Activated CD8-positive, alpha-beta memory T cell treated with anti-CD3 and anti-CD28 coated beads, Interleukin-2, amount 50 U/mL, for 1 hour (primary cell): ENCODE results near the gene ANKMY1.
"Not testable (repeated sequence)": the region's sequence is repeated elsewhere in the genome, so short reads cannot be mapped to it uniquely, and the experiment has no call there.

Experiments
- DNase-seq: peaks from one replicate; pipeline ENCODE4 v3.0.0-alpha.2; 2020; ENCODE audit errors: extremely low read depth

ANKMY1 gene

GRCh38 chr2:240505910-240506309, 51.9 kb downstream of the ANKMY1 start:
- no peak for DNase-seq

DNA sequence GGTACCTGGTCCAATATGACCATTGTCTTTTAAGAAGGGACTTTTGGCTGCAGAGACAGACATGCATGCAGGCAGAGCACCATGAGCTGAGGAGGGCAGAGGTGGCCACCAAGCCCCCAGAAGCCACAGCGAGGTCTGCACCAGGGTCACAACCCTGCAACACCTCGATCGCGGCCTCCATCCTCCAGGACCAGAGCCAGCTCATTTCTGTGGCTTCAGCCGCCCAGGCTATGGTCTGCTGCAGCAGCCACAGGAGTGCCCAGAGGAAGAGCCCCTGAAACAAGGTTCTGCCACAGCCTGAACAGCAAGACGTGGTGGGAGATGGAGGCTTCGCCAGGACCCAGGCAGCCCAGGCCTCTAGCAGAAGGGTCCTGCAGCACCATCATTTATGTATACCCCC, 53.9 kb downstream of the ANKMY1 start:
- no peak for DNase-seq

DNA sequence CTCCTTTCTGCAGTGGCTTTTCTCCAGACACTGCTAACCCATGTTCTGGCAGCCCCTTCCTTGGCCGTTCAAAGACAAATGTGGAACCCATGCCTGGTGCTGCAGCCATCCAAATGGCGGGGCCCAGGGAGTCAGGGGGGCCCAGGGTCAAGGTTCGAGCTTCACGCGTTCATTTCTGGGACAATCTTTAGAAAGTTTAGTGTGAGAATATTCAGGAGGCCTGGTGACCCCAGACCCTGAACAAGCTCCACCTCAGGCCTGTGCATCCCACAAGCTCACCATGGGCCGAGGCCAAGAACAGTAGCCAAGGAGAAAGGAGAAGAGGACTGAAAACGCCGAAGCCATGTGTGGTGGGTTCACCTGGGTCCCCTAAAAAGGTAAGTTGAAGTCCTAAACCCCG, 54.4 kb downstream of the ANKMY1 start:
- DNase-seq = no peak

- no peak for DNase-seq
These were observed 55.2 kb downstream of the ANKMY1 start for GRCh38 chr2:240502430-240503121.

DNA sequence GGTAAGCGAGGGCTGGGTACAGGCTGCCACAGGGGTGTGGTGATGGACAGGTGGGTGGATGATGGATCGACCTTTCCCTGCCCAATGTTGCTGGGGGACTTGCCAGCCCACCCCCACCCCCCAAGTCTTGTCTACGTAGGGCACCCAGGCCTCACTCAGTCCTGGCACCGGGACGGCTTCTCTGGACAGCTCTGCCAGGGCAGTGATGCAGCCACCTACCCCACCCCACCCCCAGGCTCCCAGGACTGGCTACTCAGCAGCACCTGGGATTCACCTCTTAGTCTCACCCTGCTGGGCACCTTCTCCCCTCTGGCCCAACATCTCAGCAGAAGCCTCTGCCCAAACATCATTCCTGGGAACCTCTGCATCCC, 55.7 kb downstream of the ANKMY1 start:
- no peak for DNase-seq

- DNase-seq = no peak
These were observed 56.2 kb downstream of the ANKMY1 start for GRCh38 chr2:240501531-240501991.

DNA sequence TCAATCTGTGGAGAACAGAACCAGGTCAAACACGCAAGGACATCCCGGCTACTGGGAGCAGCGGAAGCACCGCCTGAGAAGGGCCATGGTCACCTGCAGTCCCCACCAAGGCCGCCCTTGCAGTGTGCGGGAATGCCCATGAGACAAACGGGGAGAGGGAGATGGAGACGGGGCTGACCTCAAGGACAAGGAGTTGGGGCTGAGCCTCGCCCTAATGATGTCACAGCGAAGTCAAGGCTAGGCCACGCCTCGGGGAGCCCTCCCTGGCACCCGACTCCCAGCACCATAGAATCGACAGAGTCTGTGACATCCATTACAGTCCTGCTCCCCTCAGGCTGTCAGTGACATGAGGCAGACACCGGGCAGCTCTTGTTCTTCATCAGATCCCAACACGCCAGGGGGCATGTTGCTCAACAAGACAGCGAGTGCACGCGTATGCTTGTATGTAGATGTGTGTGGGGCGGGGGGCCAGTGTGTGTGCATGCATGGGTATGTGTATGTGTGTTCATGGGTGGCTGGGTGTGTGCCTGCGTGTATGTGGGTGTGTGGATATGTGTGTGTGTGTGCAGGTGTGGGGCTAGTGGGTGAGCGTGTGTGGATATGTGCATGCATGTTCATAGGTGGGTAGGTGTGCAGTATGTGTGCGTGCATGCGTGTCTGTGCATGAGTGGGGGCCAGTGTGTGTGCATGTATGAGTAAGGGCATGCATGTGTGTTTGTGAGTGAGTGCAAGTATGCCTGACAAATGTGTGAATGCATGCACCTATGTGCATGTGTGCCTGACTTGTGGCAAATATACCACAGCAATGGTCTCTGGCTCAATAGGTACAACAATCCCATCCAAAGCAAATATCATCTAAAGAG, 57.0 kb downstream of the ANKMY1 start:
- DNase-seq = no peak

DNA sequence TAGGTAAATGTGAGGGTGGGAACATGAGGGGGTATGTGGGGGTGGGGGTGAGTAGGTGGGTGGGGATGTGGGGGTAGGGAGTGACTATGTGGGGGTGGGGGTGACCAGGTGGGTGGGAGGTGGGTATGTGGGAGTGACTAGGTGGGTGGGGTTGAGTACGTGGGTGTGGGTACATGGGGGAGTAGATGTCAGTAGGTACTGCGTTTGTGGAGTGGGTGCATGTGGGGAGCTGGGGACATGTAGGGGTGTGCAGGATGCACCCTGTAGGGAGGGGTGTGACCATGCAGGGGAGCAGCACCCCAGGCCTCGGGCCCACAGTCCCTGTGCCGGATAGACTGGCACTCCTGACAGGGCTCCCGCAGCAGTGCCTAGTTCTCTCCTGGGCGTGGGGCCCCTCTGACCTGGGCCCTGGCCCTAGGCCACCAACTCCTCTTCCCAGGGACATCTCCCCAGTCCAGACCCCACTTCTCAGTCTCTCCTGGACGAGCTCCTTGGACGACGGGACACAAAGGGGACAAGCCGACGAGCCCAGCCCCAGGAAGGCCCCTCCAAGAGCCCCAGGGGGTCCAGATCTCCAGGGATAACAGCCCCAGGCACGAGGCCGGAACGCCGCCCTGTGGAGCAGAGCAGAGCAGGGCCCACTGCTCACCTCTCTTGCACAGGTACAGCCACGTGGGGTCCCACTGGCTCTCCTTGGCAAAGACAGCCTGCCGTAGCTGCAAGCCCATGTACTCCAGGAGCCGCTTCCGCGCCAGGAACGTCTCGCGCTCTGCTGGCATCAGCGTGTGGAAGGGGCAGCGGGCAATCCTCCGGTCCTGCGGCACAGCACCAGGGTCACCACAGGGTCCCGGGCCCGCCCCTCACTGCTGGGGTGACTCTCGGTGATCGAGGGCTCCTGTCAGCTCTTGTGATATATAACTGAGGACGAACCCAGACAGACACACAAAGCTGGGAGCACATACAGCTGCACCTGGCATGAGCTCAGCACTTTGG, 58.2 kb downstream of the ANKMY1 start:
- DNase-seq = no peak

GRCh38 chr2:240498958-240499260, 58.9 kb downstream of the ANKMY1 start:
- DNase-seq = no peak

- no peak for DNase-seq
These were observed 59.4 kb downstream of the ANKMY1 start for GRCh38 chr2:240498171-240498957.

- DNase-seq = not testable (repeated sequence)
These were observed 60.7 kb downstream of the ANKMY1 start for GRCh38 chr2:240497082-240497481.

GRCh38 chr2:240494942-240495341, 62.8 kb downstream of the ANKMY1 start:
- not testable (repeated sequence) for DNase-seq

DNA sequence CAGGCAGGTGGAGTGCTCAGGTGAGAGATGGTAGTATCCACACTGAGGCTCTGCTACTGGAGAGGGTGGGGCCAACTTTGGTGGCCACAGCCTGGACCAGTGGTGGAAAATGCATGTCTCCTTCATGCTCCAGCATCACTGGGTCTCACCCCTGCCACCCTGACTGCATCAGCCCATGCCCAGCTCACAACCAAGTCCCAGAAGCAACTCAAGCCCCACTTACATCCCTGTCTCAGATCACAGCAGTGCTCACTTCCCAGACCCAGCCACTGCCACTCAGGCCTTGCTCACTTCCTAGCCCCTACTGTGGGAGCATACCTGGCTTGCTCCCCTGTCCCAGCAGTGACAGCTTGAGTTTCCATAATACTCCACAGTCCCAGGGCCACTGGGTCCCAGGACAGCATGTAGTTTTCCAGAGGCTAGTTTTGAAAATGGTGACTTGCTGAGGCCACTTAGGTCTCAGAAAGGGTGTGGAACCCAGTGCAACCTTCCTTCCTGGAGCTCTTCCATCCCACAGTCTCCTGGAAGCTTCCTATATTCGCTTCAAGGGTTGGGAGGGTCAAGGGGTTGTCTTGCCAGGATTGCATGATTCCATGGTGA, 63.5 kb downstream of the ANKMY1 start:
- DNase-seq = no peak

DNA sequence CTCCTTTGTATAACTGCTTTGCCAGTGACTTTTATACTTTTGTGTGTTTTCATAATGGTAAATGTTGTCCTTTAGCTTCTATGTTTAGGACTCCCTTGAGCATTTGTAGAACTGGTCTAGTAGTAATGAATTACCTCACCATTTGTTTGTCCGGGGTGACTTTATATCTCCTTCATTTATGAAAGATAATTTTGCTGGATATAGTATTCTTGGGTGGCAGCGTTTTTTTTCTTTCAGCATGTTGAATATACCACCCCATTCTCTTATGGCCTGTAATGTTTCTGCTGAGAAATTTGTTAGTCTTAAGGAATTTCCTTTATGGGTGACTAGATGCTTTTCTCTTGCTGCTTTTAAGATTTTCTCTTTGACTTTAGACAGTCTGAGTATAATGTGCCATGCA, 66.3 kb downstream of the ANKMY1 start:
- no peak for DNase-seq

DNA sequence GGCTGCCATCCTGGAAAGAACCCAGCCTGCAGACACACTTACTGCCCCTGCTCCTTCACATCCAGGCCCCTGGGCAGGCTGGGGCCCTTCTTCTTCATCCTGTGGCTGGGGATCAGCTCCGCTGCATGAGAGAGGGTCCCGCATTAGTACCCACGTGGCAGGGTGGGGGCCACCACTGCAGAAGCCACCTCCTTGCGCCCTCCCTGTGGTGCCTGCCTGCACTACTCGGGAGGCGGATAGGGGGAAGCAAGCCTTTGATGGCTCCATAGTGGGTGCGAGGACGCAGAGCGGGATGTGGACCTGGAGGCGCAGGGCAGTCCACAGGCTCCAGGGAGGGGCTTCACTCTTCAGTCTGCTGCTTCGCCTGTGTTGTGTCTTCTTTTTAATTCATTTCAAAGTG, 75.6 kb downstream of the ANKMY1 start:
- DNase-seq = no peak

DNA sequence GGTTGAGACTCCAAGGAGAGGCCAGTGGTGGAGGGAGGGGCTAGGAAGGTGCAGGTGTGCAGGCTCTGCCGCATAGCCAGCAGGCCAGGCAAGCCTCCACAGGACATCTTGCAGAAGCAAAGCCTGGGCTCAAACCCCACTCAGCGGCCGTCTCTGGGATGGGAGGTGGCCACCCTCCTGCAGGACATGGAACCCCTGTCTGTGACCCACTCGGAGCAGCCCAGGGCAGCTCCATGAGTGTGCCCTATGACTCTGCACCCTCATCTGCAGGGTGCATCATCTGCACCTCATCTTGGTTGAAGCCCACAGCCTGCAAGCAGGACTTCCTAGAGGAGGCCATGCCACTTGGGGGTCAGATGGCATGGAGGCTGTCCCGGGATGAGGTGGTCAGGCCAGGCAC, 76.1 kb downstream of the ANKMY1 start:
- DNase-seq = no peak

GRCh38 chr2:240480834-240481623, 76.8 kb downstream of the ANKMY1 start:
- DNase-seq = no peak

GRCh38 chr2:240479111-240479501, 78.7 kb downstream of the ANKMY1 start:
- DNase-seq = no peak

DNA sequence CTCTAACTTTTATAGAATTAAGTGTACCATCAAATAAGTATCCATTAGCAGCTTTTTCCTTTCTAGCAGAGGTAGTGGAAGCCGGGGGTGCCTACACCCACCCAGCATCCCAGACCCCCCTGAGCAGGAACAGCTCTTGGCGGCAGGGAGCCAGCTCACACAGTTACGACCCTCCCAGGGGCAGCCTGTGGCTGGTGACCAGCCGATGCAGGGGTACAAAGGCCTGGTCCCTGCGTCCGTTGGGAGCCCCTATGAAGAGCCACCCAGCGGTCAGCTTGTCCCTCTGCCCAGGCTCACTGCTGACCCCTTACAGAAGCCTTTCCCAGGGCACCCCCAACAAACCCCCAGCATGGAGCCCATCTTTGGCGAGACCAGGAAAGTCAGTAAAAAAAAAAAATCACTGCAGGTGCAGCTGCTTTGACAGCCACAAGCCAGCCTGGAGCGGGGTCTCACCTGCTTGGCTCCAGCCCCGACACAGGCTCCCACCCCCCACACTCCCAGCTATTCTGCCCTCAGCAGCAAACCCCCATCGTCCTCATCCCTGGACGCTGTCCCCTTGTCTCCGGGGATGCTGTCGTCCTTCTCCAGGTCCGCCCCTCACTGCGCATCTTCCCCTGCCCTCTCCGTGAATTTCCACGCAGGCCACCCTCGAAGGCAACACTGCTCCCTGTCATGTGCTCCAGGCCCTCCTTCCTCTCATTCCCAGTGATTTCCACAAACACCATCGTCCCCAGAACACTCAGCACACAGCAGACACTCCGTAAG, 79.3 kb downstream of the ANKMY1 start:
- DNase-seq = no peak
